Subcutaneous abdominal adipose tissue (tissue), 5 donors: Measurements from ENCODE around the gene CYRIA.

ENCODE experiments used
- H3K27ac ChIP-seq: one replicate; pipeline ENCODE4 v1.7.0; 2013; ENCODE audit warnings: low read depth, mild to moderate bottlenecking, inconsistent platforms, low read length, moderate library complexity
- H3K27me3 ChIP-seq, 5 donors: one replicate each; pipeline ENCODE4 v1.7.0; 2013; ENCODE audit warnings: low read length in 5 of 5, inconsistent platforms in 1 of 5; ENCODE audit not compliant: control insufficient read depth in 5 of 5, insufficient read depth in 4 of 5
- H3K36me3 ChIP-seq, 5 donors: one replicate each; pipeline ENCODE4 v1.7.0; 2013; ENCODE audit warnings: low read length in 5 of 5; ENCODE audit not compliant: control insufficient read depth in 5 of 5, insufficient read depth in 5 of 5
- H3K4me1 ChIP-seq, 5 donors: one replicate each; pipeline ENCODE4 v1.7.0; 2013; ENCODE audit warnings: low read length in 5 of 5, mild to moderate bottlenecking in 3 of 5, moderate library complexity in 1 of 5; ENCODE audit not compliant: control insufficient read depth in 5 of 5, insufficient read depth in 5 of 5
- H3K4me3 ChIP-seq, 5 donors: one replicate each; pipeline ENCODE4 v1.7.0; 2013; ENCODE audit warnings: low read length in 5 of 5, low read depth in 1 of 5
- H3K9ac ChIP-seq, 5 donors: one replicate each; pipeline ENCODE4 v1.7.0; 2013; ENCODE audit warnings: low read length in 5 of 5, mild to moderate bottlenecking in 4 of 5, moderate library complexity in 3 of 5
- H3K9me3 ChIP-seq, 5 donors: one replicate each; pipeline ENCODE4 v1.7.0; 2013; ENCODE audit warnings: low read length in 5 of 5; ENCODE audit not compliant: control insufficient read depth in 5 of 5
- donor health status: healthy.
- donor health status: healthy.
- donor health status: healthy.
- donor health status: healthy.
- donor health status: healthy.

Gene CYRIA

DNA sequence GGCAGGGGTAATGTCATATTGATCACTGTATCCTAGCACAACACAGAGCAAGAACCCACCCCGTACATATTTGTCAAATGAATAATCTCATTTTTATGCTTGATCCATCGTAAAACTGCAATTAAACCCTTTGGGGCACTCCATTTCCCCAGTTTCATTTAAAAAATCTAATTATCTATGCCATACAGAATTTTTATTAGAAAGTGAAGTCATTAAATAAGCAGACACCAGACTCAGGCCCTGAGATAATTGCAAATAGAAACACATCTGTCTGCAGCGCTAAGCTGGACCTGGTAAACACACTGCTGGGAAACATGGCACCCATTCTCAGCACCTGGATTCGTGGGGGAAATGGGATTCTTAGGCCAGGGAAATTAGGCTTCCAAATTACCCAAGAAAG, 5.1 kb downstream of the CYRIA start:
- Histone ChIP-seq H3K9me3 (no peaks in the 10 kb centered on the region), H3K27me3 (no peaks in the 10 kb centered on the region), H3K36me3 (no peaks in the 10 kb centered on the region), H3K27ac (no peak overlapping the region), H3K9ac (no peak overlapping the region), H3K4me3 (no peak overlapping the region), H3K4me1 (peaks cover 20 to 91% (median 73%) of the 10 kb centered on the region in 5 donors)

DNA sequence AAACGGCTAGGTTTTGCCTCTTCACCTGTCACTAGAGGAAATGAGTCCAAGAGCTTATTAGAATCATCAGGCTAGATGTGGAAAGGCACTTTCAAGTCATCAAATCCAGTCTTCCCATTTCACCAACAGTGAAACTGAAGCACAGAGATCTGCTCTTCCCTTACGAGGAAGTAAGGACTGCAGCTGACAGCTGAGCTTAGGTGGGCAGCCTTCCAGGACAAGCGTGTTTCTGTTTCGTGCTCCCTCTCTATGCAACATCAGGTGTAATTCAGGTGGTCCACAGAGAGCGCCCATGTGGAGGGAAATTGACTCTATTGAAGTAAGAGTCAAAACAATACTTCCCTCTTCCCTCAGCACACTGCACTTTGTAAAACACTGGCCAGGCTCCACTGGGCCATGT, 5.5 kb downstream of the CYRIA start:
- H3K9ac ChIP-seq, result no peak overlapping the region
- H3K27me3 ChIP-seq, result no peaks in the 10 kb centered on the region
- peaks cover 20 to 92% (median 74%) of the 10 kb centered on the region in 5 donors for H3K4me1 ChIP-seq
- no peak overlapping the region for H3K4me3 ChIP-seq
- no peak overlapping the region for H3K27ac ChIP-seq
- H3K9me3 ChIP-seq, result no peaks in the 10 kb centered on the region
- no peaks in the 10 kb centered on the region for H3K36me3 ChIP-seq

DNA sequence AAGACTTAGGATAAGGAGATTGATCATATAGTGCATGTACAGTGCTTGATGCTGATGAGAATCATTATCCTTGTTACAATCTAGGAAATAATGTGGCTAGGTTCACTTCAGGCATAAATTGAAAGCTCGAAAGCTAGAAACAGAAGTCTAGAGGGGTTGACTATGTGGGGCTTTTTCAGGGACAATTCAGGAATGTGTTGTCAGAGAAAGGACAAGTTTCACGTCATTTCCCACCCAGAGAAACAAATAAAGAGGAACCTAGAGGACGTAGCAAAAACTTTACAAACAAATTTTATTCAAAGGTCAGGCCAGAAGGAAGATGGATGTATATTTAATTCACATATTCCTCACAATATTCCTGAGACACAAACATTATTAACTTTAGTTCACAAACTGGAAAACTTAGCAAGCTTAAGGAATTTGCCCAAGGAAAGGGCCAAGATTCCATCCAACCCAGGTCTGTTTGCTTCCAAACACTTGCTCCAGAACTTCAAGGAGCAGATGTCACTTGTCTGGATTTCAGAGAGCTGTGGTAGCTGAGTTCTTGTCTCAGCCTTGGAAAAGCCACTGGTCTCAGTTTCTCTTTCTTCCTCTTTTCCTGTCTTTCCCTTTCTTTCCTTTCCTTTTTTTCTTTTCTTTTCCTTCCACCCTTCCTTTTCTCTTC, 7.4 kb downstream of the CYRIA start:
- no peaks in the 10 kb centered on the region for H3K9me3 ChIP-seq
- H3K36me3 ChIP-seq, result no peaks in the 10 kb centered on the region
- H3K4me1 ChIP-seq, result peaks cover 8 to 92% (median 74%) of the 10 kb centered on the region in 5 donors
- no peaks in the 10 kb centered on the region for H3K27me3 ChIP-seq
- H3K27ac ChIP-seq, result peak overlapping the region; percentile 85
- H3K9ac ChIP-seq, result no peak overlapping the region
- no peak overlapping the region for H3K4me3 ChIP-seq

DNA sequence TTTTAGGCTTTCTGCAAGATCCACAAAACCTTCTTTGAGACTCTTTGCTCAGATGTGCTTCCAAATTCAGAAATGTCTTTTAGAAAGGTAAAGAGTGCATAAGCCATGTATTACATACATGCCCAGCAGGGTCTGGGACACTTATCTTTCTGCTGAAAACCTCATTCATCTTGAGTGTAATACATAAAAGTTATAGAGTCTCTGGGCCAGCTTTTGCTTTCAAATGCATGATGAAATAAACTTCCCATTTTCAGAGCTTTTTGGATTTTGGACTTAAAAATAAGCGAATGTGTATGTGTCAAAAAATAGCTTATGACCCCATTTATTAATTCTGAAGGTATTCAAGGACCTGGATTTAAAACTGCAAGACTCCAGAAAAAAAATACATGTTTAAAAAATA, 8.0 kb downstream of the CYRIA start:
- Histone ChIP-seq H3K4me1 (peaks cover 8 to 92% (median 77%) of the 10 kb centered on the region in 5 donors), H3K27ac (peak overlapping the region; percentile 85), H3K4me3 (no peak overlapping the region), H3K9ac (no peak overlapping the region), H3K9me3 (no peaks in the 10 kb centered on the region), H3K36me3 (no peaks in the 10 kb centered on the region), H3K27me3 (no peaks in the 10 kb centered on the region)

DNA sequence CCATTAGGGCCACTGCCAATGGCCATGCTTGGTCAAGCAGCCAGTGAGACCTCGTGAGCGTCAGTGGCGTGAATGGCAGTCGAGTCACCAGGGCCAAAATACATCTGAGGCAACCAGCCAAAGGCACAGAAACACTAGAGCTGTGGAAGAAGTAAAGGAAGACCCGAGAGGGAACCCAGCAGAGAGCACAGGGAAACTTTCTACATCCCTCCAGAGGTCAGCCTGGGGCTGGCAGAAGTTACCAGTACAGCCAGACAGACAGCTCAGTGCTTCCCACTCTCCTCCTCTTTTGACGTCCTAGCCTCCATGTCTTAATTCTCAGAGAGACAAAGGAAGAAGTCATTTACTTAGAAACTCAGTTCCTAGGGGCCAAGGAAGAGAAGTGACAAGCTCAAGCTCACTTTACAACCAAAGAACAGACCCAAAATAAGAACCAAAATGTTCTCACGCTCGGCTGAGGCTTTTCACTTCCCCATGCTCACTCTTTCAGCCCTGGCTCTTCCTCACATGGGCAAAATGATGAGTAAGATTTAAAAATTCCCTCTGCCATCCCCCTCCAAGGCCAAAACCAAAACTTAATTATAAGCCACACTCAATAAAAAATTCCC, 8.7 kb downstream of the CYRIA start:
- Histone ChIP-seq H3K36me3 (no peaks in the 10 kb centered on the region), H3K4me1 (peaks cover 12 to 92% (median 77%) of the 10 kb centered on the region in 5 donors), H3K27ac (peak overlapping the region; percentile 85), H3K9ac (peak overlapping the region in 4 of 5 donors; percentile 19 to 40 (median 22)), H3K27me3 (no peaks in the 10 kb centered on the region), H3K4me3 (no peak overlapping the region), H3K9me3 (no peaks in the 10 kb centered on the region)

DNA sequence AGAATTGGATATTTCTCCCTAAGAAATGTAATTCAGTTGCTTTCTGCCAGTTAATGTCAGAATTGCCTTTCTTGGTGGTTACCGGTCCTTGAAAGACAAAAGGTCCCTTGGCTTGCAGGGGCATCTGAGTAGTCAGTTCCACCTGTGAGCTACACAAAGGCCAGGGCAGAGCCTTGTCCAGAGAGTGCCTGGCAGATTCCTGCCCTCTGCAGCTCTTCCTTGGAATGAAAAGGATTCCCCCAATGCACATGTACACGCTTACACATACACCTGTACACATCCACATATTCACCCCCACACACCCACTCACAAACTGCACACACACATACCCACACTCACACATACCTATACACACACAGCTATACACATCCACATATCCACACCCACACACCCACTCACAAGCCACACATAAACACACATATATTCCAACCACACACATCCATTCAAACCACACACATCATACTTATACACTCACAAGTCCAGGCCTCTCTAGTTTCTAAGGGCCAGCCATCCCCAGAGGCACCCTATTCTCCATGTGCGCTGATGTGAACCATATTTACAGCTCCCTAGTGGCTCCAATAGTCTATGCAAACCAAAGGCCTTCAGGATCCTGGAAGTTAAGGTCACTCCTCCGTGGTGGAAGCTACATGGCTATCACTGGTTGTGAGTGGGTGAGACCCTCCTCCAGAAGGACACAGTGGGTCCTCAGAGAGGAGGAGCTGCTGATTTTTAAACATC, 9.6 kb downstream of the CYRIA start:
- peak overlapping the region in 1 of 5 donors; percentile 11 for H3K9ac ChIP-seq
- H3K9me3 ChIP-seq, result no peaks in the 10 kb centered on the region
- peak overlapping the region in 1 of 5 donors; percentile 37 for H3K4me3 ChIP-seq
- H3K27me3 ChIP-seq, result no peaks in the 10 kb centered on the region
- H3K27ac ChIP-seq, result peak overlapping the region; percentile 85
- peaks cover 12 to 93% (median 84%) of the 10 kb centered on the region in 5 donors for H3K4me1 ChIP-seq
- H3K36me3 ChIP-seq, result no peaks in the 10 kb centered on the region

DNA sequence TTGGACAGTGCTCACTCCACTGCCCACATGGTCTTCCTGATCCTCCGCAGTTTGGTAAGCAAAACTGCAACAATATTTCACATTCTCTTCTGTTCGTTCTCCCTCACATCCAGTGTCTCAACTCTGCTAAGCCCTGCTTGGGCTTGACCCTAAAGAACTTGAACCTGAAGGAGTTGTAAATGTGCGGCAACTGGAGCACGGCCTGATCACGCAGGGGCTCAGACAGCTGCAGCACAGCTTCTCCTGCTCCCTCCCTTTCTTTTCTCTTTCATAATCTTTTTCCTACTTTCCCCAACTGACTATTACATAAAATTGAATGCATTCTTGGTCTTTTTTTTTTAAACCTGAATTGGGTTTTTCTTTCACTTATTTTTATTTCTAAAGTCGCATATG, 10.2 kb downstream of the CYRIA start:
- Histone ChIP-seq H3K36me3 (no peaks in the 10 kb centered on the region), H3K9ac (no peak overlapping the region), H3K4me3 (peak overlapping the region in 1 of 5 donors; percentile 10), H3K9me3 (no peaks in the 10 kb centered on the region), H3K27ac (peak overlapping the region; percentile 85), H3K27me3 (no peaks in the 10 kb centered on the region), H3K4me1 (peaks cover 13 to 99% (median 90%) of the 10 kb centered on the region in 5 donors)

DNA sequence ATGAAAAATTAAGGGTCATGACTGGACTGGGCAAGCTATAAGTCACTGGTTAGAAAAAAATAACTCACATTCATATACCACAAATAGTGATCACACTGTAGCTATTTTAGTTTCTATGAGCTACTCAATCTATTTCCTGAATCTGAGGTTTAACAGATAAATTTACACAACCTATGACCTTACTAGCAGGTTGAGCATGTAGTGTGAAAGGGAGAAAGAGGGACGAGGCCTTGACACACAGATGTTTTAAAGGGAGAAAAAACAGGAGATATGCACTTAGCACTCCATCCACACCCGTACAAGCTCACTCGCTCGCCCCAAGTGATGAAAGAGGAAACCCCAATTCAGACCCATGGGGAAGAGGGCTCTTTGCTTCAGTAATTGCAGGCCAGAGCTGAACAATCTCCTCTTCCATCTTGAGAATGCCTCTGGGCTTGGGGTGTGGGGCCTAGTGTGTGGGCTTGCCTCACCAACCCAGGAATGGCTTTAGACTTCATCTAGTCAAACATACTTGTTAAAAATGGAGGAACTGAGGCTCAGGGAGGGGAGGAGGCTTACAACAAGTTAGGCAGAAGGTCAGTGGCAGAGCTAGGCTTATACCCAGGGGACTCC, 10.7 kb downstream of the CYRIA start:
- peaks cover 13 to 99% (median 92%) of the 10 kb centered on the region in 5 donors for H3K4me1 ChIP-seq

DNA sequence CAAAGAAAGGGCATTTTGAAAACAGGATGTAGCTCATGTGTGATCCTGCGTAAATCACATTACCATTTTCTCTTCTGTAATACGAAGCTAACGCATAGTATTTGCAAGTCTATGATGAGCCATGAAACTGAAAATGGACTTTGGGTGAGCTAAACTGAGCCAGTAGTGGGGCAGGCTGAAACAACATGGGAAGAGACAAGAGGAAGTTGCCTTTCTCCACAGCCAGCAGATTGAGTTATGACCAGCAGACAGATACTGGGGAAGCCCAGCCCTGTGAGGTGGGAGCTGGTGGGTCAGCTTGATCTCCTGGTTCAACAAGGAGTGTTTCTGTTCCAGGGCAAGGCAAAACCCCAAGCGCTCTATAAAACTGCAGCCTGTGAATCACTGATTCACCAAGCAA, 11.8 kb downstream of the CYRIA start:
- no peak overlapping the region for H3K4me3 ChIP-seq
- H3K27ac ChIP-seq, result peak overlapping the region; percentile 77
- H3K4me1 ChIP-seq, result peaks cover 13 to 95% (median 89%) of the 10 kb centered on the region in 5 donors
- no peak overlapping the region for H3K9ac ChIP-seq
- no peaks in the 10 kb centered on the region for H3K27me3 ChIP-seq
- H3K9me3 ChIP-seq, result no peaks in the 10 kb centered on the region
- H3K36me3 ChIP-seq, result peaks cover 0 to 6% (median 0%) of the 10 kb centered on the region in 5 donors

More for the DNA sequence above, 10.7 kb downstream of the CYRIA start:
- peak overlapping the region in 1 of 5 donors; percentile 6 for H3K9ac ChIP-seq
- no peaks in the 10 kb centered on the region for H3K27me3 ChIP-seq
- no peaks in the 10 kb centered on the region for H3K9me3 ChIP-seq
- H3K27ac ChIP-seq, result peak overlapping the region; percentile 85
- H3K4me3 ChIP-seq, result peak overlapping the region in 1 of 5 donors; percentile 10
- no peaks in the 10 kb centered on the region for H3K36me3 ChIP-seq

DNA sequence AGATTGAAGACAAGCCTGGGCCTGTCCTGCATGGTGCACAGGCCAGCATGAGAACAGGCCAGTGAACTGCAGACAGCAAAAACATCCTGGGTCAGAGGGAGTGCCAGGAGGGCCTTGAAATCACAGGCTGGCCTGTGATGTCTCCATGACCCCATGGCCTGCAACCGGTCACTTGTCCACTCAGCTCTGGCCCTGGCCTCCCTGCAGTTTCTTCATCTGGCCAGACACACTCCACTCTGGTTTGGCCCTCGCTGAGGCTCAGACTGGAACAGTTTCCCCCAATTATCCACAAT, 12.6 kb downstream of the CYRIA start:
- Histone ChIP-seq H3K36me3 (peaks cover 0 to 6% (median 0%) of the 10 kb centered on the region in 5 donors), H3K4me3 (no peak overlapping the region), H3K27me3 (no peaks in the 10 kb centered on the region), H3K9ac (peak overlapping the region in 2 of 5 donors; percentile 29 to 52), H3K27ac (peak overlapping the region; percentile 77), H3K4me1 (peaks cover 13 to 88% (median 82%) of the 10 kb centered on the region in 5 donors), H3K9me3 (no peaks in the 10 kb centered on the region)
